ENCODE data around the gene FBXO31.

DNA sequence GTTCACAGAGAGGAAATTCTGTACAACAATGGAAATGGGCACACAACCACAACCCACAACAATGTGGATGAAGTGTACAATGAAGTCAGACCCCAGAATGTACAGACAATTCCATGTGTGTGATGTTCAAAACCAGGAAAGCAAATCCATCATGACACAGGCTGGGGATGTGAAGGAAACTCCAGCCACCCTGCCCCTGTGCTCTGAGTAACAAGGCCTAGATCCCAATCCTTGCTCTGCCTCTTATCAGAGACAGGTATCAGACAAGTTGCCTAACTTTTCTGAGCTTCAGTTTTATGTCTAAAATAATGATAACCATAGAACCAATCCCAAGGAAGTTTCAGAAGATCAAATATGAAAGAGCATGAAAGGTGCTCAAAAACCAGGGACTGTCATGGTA, 64.6 kb downstream of the FBXO31 start:
- TF ChIP-seq EP300 (IDR thresholded peaks at IDR 0.05): no peak
- TF ChIP-seq POLR2AphosphoS5 (IDR thresholded peaks at IDR 0.05): no peak
- no peak for TF ChIP-seq CTCF (IDR thresholded peaks at IDR 0.05)

Measured in sigmoid colon (tissue), 4 donors.